KMS-11 (cell line): ENCODE measurements around the gene ATP2C1.

Source experiments
- H2AFZ ChIP-seq: fragments of 200-600 bp; sonication (generic); 2 replicates; pipeline ENCODE4 v1.6.1; 2016; ENCODE audit warnings: antibody characterized with exemption, mixed run types, low read depth
- H3K27ac ChIP-seq: fragments of 200-600 bp; sonication (generic); 2 replicates; pipeline ENCODE4 v1.6.1; 2016; ENCODE audit warnings: mild to moderate bottlenecking, mixed run types
- H3K27me3 ChIP-seq: fragments of 200-600 bp; sonication (generic); 2 replicates; pipeline ENCODE4 v1.6.1; 2017; ENCODE audit warnings: mild to moderate bottlenecking, low read depth, mixed run types, moderate library complexity; ENCODE audit not compliant: insufficient read depth
- H3K36me3 ChIP-seq: fragments of 200-600 bp; sonication (generic); 2 replicates; pipeline ENCODE4 v1.6.1; 2017; ENCODE audit warnings: mild to moderate bottlenecking, mixed run types; ENCODE audit not compliant: insufficient read depth
- H3K4me1 ChIP-seq: fragments of 200-600 bp; sonication (generic); 2 replicates; pipeline ENCODE4 v1.6.1; 2016; ENCODE audit warnings: mild to moderate bottlenecking, low read depth, mixed run types; ENCODE audit not compliant: poor library complexity, severe bottlenecking
- H3K4me2 ChIP-seq: fragments of 200-600 bp; sonication (generic); 2 replicates; pipeline ENCODE4 v1.7.0; 2016; ENCODE audit warnings: mild to moderate bottlenecking, mixed run types
- H3K4me3 ChIP-seq: fragments of 200-600 bp; sonication (generic); IDR thresholded peaks from 2 replicates; pipeline ENCODE4 v1.6.1; 2017; ENCODE audit warnings: low read depth, low read length, mixed read lengths; ENCODE audit not compliant: insufficient read depth
- H3K79me2 ChIP-seq: fragments of 200-600 bp; sonication (generic); 2 replicates; pipeline ENCODE4 v1.6.1; 2016; ENCODE audit warnings: low read depth, mixed run types; ENCODE audit not compliant: insufficient read depth
- H3K9ac ChIP-seq: fragments of 200-600 bp; sonication (generic); 2 replicates; pipeline ENCODE4 v1.6.1; 2016; ENCODE audit warnings: mild to moderate bottlenecking, mixed run types
- H4K20me1 ChIP-seq: fragments of 200-600 bp; sonication (generic); 2 replicates; pipeline ENCODE4 v1.6.1; 2016; ENCODE audit warnings: mild to moderate bottlenecking, mixed run types; ENCODE audit not compliant: insufficient read depth
- TF ChIP-seq, protein P1 (sequence below): fragments of 200-600 bp; sonication (generic); conservative IDR thresholded peaks from 2 replicates; pipeline ENCODE4 v1.6.1; 2017; ENCODE audit warnings: low read depth, mild to moderate bottlenecking, antibody characterized with exemption, low read length, moderate library complexity, mixed read lengths

The ATP2C1 gene

DNA sequence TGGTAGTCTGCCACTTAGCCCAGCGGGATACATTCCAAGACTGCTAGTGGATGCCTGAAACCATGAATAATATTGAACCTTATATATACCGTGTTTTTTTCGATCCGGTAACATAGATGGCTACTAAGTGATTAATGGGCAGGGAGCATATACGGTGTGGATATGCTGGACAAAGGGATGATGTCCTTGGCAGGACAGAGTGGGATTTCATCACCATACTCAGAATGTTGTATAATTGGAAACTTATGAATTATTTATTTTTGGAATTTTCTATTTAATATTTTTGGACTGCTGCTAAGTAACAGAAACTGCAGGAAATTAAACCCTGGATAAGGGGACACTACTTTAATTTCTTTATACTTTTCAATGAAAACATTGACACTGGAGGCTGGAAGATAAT is 79.5 kb downstream of the ATP2C1 start:
- Histone ChIP-seq H3K36me3 (peaks cover 21% of the 10 kb centered on the region), H3K9ac (no peak overlapping the region), H3K27me3 (no peaks in the 10 kb centered on the region), H3K4me1 (no peaks in the 10 kb centered on the region), H3K4me2 (no peak overlapping the region), H3K79me2 (no peaks in the 10 kb centered on the region), H3K4me3 (no peak overlapping the region), H2AFZ (no peak overlapping the region), H3K27ac (no peak overlapping the region), H4K20me1 (no peaks in the 10 kb centered on the region)
- TF ChIP-seq, protein P1, sequence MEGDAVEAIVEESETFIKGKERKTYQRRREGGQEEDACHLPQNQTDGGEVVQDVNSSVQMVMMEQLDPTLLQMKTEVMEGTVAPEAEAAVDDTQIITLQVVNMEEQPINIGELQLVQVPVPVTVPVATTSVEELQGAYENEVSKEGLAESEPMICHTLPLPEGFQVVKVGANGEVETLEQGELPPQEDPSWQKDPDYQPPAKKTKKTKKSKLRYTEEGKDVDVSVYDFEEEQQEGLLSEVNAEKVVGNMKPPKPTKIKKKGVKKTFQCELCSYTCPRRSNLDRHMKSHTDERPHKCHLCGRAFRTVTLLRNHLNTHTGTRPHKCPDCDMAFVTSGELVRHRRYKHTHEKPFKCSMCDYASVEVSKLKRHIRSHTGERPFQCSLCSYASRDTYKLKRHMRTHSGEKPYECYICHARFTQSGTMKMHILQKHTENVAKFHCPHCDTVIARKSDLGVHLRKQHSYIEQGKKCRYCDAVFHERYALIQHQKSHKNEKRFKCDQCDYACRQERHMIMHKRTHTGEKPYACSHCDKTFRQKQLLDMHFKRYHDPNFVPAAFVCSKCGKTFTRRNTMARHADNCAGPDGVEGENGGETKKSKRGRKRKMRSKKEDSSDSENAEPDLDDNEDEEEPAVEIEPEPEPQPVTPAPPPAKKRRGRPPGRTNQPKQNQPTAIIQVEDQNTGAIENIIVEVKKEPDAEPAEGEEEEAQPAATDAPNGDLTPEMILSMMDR = no peak

DNA sequence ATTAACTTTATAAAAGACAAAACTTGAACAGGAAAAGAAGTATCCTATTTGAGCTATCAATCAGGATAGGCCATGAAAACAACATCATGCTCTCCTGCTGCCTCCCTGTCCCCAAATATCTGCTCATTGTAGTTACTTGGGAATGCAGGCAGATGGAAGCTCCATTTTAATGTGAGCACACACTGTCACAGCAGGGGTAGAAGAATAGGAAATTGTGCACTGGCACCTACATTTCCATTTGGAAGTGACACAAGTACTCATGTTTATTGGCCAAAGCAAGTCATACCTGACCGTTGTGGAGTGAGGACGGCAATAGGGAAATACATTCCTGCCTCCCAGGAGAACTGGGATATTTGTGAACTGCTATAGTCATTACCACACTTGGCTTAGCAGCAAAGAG is 80.3 kb downstream of the ATP2C1 start:
- no peak overlapping the region for H3K4me3 ChIP-seq
- no peaks in the 10 kb centered on the region for H3K79me2 ChIP-seq
- no peak overlapping the region for H3K4me2 ChIP-seq
- TF ChIP-seq, protein P1 = no peak
- H2AFZ ChIP-seq = no peak overlapping the region
- H3K27me3 ChIP-seq = no peaks in the 10 kb centered on the region
- peaks cover 14% of the 10 kb centered on the region; the same call in 1 of the 2 replicates for H3K36me3 ChIP-seq
- no peak overlapping the region for H3K27ac ChIP-seq
- H3K9ac ChIP-seq = no peak overlapping the region
- no peaks in the 10 kb centered on the region for H4K20me1 ChIP-seq
- no peaks in the 10 kb centered on the region for H3K4me1 ChIP-seq

DNA sequence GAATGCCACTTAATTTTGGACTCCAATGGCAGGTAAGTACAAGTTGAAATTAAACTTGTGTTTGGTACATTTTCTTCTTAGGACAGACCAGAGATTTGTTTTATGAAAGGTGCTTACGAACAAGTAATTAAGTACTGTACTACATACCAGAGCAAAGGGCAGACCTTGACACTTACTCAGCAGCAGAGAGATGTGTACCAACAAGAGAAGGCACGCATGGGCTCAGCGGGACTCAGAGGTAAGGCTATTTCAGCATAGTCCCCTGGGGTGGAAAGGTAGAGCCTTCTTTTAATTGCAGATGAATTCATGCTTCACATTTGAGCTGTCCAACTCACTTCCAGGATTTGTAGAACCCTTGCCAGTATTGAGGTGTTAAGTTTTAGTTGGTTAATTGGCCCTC is 81.4 kb downstream of the ATP2C1 start:
- no peak overlapping the region for H3K9ac ChIP-seq
- H3K27me3 ChIP-seq = no peaks in the 10 kb centered on the region
- peaks cover 9% of the 10 kb centered on the region; the same call in 1 of the 2 replicates for H3K36me3 ChIP-seq
- TF ChIP-seq, protein P1 = no peak
- no peak overlapping the region for H3K4me3 ChIP-seq
- H2AFZ ChIP-seq = no peak overlapping the region
- H3K4me2 ChIP-seq = no peak overlapping the region
- H3K4me1 ChIP-seq = no peaks in the 10 kb centered on the region
- H3K79me2 ChIP-seq = no peaks in the 10 kb centered on the region
- no peak overlapping the region for H3K27ac ChIP-seq
- H4K20me1 ChIP-seq = no peaks in the 10 kb centered on the region

DNA sequence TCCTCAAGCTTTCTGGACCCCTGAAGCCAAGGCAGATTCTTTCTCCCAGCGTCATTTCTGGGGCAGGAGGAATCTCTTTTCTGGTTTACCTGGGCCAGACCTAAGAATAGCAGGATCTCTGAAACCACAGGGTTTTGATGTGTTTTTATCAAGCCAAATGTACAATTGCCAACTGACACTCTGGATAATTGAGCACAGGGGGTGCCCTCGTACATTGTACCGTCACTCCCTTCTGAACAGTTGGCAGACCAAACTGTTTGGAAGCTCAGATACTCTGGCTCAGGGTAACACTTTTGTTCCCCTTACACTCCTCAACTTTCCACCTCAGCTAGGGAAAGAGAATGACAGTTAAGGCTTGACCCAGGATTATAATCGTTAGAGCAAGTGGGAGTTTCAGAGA is 82.8 kb downstream of the ATP2C1 start:
- Histone ChIP-seq H3K4me2 (no peak overlapping the region), H3K79me2 (no peaks in the 10 kb centered on the region), H3K4me1 (no peaks in the 10 kb centered on the region), H3K36me3 (0 out of 2 replicates have a peak, but pooled peaks cover 4% of the 10 kb centered on the region), H3K9ac (no peak overlapping the region), H3K27me3 (no peaks in the 10 kb centered on the region), H3K4me3 (no peak overlapping the region), H4K20me1 (no peaks in the 10 kb centered on the region), H3K27ac (no peak overlapping the region), H2AFZ (no peak overlapping the region)
- TF ChIP-seq, protein P1 = no peak
